ENCODE measurements around the gene ISG20.

Gene ISG20

DNA sequence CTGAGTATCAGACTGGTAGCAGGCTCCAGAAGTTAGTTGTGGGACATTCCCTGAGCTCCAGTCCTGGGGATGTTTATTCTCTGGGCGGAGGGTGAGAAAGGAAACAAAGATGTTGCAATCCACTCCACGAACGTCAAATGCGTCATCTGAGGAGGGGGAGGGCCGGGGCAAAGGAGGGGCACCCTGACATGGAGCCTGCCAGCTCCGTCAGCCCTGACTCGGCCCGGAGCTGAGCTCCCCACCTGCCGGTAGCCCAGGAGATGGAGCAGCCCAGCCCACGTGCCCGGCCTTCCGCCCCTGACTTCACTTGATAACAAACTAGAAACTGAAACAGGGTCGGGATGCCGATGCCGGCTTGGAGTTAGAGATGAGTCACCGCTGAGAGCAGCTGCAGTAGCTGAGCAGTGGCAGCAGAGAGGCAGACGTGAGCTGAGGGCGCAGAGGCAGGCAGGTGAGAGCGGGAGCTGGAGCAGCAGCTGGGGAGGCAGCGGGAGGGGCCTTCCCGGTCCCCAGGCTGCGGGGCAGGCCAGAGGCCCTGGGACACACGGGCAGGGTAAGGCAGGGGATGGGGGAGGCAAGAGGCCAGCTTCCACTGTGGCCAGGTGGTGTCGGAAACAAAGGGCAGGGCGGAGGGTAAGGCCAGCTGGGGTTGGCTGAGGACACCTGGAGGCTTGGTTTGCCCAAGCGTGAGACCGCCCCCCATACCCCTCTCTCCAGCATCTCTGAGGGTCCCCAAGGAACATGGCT, at the start of gene ISG20:
Gene ISG20, plus strand, starts transcription at position 391 of the 747 bp plus-strand sequence. Its CDS starts 351 bp downstream, at position 742.
- peak; percentile 86 for DNase-seq

DNA sequence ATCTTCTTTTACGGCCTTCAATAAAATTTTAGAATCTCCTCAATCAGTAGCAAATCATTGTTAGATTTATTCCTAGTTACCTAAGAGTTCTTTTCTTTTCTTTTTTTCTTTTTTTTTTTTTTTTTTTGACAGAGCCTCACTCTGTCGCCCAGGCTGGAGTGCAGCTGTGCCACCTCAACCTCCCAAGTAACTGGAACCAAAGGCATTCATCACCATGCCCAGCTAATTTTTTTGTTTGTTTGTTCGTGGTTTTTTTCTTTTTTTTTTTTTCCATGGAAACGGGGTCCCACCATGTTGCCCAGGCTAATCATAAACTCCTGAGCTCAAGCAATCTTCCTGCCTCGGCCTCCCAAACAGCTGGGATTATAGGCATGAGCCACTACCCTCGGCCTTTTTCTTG, 48.1 kb upstream of the ISG20 start:
- DNase-seq, result no peak

DNA sequence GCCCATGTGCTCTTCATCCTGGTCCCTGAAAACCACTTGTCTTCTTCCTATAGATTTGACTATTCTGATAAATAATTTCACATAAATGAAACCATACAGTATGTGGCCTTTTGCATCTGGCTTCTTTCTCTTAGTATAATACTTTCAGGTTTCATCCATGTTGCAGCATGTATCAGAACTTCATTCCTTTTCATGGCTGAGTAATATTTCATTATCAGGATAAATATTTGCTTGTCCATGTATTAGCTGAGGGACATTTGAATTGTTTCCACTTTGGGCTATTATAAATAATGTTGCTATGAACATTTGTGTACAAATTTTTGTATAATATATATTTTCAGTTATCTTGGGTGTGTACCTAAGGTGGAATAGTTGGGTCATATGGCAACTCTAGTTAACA, 47.4 kb upstream of the ISG20 start:
- no peak for DNase-seq

DNA sequence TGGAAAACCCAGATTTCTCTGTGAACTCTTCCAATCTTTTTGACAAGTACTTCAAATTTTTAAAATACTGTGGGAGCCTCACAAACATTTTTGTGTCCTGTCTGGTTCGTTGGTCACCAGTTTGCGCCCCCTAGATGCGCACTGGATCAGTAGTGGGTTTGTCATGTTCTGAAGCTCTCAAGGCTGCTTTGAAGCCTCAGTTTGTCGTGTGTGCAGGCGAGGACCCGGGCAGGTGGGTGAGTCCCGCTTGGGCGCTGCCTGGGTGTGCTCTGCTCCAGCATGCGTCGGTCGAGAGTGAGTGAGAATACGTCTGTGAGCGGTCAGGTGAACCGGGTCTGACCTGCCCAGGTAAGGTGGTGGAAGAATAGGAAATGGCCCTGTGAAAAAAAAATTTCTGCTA, 34.9 kb upstream of the ISG20 start:
- no peak for DNase-seq

DNA sequence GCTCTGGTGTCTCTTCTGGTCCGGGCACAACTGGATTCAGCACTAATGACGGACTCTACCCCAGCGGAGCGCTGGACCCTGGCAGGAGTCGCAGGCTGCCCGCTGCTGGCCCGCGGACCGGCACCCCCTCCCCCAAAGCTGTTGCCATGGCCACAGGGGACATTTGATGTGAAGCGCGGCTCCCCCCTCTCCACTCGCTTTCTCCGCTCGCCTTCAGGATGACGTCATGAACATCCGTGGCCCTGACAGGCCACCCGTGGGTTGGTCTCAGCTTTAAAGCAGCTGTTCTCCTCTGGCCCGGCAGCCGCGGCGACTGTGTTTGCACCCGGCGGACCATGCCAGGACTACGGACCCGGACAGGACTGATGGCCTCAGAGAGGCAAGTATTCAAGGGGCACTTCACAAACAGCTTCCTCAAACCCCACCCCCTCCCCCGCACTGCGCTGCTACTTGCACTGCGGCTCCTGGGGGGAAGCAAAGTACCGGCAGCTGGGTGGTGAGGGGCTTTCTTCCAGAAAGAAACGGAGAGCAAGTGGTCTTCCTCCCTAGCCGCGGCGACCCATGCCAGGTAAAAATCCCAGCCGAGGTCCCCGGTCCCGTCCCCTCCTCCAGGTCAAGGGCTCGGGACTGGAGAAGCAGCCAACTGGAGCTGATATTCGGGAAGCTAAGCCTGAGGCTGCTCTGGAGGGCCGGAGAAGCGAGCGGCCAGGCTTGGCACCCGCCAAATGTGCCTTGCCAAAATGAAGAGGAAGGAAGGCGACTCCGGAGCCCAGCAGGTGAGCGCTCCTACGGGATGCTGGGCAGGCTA, 34.2 kb upstream of the ISG20 start:
- no peak for DNase-seq

DNA sequence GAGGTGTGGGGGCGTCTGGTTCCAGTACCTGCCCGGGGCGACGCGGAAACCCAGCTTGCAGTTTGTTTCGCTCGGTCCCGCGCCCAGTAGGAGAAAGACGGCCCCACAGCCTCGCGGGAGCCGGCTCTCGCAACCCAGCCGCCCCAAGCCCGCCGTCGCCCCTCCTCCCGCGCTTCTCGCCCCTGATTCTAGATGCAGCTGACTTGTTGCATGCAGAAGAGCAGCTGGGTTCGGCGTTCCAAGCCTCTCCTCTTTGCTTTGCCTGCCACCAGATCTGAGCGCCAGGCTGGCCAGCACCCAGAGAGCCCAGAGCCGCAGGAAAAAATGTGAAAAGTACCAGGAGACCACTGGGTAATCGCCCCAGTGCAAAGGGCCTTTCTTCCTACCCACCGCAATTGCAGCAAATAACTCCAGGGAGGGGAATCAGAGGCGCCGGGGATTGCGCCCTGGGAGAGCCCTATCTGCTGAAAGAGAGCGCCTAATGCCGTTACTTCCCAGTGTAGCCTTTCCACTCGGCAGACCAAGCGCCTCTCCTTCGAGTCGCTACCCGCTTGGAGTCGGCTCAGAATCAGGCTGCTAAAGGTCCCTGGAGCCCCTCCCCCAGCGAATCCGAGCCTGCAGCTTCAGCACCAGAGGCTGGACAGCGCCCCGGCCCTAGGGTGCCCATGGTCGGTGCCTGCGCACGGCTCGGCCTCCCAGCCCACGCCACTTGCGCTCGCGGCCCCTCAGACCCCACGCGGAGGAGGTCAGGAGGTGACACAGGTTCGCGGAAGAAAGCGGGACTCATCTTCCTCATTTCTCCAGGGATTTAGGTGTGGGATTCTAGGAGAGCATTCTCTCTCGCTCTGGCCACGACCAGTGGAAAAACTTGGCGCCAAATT, 33.4 kb upstream of the ISG20 start:
- peak; percentile 58 for DNase-seq

DNA sequence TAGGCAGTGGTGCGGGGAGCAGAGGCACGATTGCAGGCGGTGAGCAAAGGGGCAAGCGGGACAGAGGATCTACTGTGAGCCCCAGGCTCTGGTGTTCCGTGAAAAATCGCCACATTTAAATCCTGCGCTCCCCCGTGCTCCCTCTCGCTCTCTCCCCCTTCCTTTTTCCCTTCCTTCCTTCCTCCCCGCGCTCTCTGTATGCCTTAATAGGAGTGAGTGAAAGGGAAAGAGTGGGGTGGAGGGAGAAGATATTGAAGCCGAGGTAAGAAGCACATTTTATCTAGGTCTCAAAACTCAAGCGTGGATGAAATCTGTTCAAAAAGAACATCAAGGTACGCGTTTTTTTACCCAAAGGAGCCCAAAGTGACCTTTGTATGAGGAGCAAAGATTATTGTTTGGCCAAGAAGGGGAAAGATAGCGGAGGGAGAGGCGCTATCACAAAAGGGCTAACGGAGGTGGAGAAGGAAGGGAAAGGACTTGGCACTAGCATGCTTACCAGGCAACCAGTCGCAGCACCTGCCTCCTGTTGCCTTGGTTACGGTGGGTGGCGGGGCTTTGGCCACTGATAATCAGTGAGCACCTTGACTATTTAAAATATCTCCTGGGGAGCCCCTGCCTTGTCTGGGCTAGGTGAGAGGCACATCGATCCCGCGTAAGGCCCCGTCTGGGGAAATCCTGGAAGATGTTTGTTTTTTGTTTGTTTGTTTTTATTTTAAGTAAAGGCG, 32.6 kb upstream of the ISG20 start:
- no peak for DNase-seq

DNA sequence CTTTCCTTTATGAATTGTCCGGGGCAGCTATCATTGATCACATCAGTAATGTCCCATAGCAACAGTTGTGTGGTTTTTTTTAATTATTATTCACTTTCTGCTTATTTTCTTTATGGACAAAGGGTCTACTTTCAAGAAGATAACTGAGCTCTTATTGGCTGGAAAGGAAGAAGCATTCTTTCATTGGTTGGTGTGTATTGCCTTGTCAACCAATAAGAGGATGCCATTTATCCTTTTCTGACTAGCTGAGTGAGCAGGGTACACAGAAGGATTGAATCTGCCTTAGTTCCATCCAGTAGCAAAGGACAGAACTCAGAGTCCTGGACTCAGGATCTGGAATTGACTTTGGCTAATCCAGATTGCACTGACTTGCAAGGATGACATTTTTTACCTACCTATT, 30.9 kb upstream of the ISG20 start:
- no peak for DNase-seq

DNA sequence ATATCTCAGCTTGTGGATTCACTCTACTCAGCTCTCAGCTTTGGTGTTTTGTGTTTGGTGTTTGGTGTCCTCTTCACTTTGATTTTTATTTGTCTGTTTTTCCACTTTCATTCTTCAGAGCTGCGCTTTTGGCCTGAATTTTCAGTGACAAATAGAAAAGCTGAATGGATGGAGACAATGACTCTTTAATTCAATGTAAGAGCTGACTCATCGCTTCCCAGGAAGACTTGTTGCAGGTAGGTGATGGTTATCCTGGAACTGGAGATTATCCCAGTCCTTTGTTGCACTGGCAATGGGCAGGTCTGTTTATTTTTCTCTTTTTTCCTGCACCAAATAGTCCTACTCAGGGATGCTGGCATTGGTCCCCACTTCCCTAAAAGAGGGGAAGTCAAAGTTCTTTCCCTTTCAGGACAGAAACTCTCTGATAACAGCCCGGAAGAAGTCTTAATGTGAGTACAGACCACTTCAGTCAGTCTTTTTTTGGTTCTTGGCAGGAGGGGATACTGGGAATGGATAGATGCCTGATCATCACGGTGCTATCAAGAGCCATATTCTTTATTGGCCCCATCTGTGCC, 30.1 kb upstream of the ISG20 start:
- DNase-seq, result no peak

DNA sequence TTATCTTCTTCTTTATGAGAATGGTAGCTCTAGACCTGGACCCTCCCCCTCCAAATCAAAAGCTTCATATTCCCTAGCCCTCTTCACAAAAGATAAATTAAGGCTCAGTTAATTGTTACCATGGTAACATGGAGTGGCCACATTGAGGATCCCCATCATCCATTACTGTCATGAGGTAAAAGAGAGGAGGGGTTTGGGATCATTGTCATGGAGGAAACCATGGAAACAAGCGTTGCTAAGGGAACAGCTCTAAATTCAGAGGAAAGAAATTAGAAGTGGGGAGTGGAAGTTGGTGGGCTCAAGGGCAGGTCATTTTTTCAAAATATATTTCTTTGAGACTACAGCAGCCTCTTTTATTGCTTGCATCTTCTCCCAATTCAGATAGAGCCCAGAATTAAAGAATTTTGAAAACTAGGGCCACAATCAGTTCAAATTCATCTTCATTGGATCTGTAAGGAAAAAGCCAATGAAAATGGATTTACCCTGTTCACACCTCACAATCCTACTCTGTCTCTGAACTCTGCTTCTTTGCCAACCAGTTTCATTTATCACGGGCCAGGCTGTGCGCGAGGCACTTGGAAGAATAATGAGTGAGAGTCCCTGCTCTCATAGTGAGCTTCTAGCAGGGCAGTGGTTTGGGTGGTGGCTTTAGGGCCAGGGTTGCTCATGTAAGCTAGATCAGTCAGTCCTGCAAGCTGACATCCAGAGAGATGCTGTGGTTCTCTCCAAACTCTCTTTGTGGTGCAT, 29.3 kb upstream of the ISG20 start:
- no peak for DNase-seq

DNA sequence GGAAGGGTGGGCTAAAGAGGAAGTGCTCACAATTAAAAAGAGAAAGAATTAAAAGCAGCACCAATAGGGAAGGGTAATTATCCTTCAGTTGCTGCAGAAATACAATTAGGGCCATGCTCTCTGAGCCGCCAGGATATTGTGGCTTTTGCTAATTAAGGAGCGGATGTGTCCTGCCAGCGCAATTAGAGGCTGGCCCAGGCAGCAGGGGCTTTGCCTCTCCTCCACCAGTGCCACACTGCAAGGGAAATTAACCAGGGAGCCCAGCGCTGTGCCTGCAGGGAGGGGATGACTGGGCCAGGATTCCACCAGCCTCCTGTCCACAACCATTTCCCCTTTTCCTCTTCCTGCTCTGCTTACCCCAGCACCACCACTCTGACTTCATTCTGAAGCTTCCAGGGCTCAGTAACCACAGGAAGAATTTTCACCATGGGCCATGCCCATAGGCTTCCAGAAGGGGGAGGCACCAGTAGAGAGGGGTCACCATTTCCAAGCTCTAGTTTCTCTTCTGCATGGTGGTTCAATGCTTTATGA, 28.1 kb upstream of the ISG20 start:
- DNase-seq, result no peak

DNA sequence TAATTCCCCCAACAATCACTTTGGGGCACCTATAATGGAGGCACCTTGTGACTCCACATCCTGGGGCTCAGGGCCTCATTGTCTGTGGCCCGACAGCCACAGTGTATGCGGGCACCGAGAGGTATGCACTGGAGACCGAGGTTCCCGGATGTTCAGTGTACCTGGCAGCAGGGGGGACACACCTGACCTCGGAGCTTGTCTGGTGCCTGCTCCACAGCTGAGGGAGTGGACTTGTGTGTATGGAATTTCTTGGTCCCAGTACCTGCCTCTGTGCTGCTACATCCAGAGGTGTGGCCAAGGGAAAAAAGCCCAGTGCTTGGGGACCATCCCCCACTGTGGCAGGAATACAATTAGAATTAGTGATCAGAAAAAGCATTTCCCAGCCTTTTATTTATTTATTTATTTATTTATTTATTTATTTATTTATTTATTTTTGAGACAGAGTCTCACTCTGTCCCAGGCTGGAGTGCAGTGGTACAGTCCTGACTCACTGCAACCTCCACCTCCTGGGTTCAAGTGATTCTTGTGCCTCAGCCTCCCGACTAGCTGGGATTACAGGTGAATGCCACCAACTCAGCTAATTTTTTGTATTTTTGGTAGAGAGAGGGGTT, 26.5 kb upstream of the ISG20 start:
- no peak for DNase-seq

DNA sequence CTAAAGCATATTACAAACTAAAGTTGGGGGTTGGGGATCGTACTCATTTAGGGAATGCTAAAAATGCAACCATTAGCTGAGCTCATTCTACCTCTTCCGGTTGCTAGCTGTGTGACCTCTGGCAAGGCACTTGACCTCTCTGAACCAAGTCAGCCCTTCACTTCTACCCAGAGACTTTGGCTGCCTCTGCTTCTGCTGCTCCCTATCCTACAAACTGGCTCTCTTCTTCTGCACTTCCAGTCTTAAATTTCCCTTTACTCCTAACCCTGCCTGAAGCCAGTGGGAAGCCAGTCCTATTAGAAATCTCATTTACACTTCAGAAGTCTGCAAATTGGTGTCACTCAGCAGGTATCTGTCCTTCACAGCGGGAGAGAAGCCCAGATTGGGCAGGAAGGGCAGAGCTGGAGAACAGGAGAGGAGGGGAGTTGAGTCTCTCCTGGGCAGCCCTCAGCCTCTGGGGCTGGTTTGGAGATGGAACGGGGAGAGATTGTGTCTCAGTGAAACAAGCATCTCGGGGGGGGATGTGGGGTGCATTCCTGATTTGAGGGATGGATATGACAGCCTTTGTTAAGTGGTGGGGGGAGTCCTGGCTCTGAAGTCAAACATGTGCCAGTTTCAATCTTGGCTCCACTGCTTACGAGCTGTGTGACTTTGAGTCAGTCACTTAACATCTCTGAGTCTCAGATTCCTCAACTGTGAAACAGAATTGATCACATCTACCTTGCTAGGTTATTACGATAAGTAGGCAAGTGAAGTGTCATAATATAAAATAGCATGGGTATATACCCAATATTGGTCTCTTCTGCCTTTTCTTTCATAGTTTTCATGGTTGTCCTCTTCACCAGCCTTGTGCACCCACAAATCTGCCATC, 25.5 kb upstream of the ISG20 start:
- no peak for DNase-seq

DNA sequence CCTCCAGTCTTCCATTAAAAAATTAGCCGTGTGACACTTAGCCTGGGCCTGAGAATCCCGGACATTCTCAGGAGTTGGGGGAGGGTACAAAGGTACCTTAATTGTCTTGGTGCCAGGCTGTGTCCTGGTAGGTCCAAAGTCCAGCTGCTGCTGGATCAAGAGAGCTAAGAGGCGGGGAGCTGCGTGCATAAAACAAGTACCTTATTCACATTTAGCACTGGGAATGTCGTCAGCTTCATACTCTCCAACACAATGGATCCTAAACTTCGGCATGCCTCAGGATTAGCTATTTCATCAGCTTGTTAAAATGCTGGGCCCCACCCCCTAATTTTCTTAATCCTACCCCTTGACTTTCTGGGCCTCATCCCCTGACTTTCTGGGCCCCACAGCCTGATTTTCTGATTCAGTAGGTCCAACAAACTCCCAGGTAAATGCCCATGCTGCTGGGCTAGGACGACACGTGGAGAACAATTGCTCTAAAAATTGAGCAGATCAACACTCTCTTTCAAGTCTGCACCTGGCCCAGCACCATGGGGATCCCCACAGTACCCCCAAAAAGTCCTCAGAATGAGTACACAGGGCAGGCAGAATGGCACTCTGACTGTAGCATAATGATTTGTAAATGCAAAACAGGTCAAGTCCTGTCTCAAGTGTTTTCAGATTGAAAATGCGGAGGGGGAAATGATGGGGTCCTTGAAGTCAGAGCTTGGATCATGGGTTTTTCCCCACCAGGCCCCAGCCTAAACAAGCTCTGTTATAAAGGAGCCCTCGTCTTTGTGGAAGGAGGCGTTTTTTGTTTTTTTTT, 23.3 kb upstream of the ISG20 start:
- DNase-seq, result no peak

DNA sequence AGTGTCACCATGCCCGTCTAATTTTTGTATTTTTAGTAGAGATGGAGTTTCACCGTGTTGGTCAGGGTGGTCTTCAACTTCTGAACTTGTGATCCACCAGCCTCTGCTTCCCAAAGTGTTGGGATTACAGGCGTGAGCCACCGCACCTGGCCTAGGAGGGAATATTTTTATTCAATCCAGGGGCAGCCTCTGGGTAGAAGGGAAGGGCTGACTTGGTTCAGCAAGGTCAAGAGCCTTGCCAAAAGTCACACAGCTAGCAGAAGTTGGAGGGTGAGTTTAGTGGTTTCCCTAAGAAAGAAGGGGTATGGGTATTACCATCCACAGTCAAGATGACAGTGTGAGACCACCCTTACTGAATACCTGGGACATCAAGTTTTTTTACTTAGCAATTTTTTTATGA, 22.6 kb upstream of the ISG20 start:
- DNase-seq, result no peak

DNA sequence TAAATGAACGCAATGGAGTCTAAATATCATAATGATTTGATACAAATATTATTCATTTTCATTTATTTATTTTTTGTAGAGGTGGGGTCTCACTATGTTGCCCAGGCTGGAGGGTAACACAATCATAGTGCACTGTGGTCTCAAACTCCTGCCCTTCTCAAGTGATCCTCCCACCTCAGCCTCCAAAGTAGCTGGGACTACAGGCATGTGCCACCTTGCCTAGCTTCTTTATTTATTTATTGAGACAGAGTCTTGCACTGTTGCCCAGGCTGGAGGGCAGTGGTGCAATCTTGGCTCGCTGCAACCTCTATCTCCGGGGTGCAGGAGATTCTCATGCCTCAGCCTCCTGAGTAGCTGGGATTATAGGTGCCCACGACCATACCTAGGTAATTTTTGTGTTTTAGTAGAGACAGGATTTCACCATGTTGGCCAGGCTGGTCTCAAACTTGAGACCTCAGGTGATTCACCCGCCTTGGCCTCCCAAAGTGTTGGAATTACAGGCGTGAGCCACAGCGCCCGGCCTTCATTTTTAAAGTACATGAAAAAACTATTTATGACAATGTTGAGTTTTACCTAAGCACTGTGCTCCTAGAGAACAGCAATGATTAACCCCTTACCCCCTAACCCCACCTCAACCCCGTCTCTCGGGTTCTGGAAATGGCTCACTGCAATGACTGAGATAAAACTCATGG, 21.6 kb upstream of the ISG20 start:
- no peak for DNase-seq

DNA sequence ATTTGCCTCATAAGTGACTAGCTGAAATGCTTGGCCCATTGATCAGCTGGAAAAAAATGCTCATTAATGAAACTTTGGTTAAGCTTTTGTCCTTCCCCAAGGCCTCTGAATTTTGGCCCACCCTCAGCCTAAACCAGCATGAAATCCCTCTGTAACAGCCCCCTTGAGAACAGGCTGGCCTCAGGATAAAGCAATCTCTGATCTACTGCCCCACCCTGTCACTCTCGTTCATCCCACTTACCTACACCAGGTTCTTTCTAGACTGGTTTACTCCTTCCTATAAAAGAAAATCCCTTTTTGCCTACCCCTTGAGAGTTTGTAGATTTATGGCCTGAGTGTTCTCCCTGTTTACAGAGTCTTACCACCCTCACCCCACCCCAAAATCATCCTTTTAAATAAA, 21.0 kb upstream of the ISG20 start:
- DNase-seq, result no peak

DNA sequence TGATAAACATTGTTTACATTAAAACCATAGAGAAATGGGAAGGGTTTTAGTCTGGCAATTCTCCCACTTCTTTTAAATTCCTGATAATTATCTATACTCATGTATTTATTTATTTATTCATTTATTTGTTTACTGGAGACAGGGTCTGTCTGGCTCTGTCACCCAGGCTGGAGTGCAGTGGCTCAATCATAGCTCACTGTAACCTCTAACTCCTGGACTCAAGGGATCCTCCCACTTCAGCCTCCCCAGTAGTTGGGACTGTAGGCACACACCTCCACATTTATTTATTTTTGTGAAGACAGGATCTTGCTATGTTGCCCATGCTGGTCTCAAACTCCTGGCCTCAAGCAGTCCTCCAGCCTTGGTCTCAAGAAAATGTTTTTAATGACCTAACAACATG, 20.1 kb upstream of the ISG20 start:
- DNase-seq, result no peak

Data from left hindlimb (tissue), 1 donor.